Natural killer cell (primary cell): Measurements from ENCODE around the gene TMEM232. TPM values are rescaled to one million over a fixed set of nuclear protein-coding genes. Genes with fewer than 3 reads are reported as not detected.

Experiments used
- ATAC-seq, 3 donors: fragments of 150-1000 bp in 2 of 3; fragments of 200-7000 bp in 1 of 3; cut with Tn5 transposase; 1 replicate in 1 of 3; 2 replicates in 2 of 3; pipeline ENCODE4 v1.10.0; 2021; ENCODE audit warnings: mild to moderate bottlenecking in 2 of 3, moderate library complexity in 2 of 3
- DNase-seq, 2 donors: peaks; one replicate each; pipeline versions ENCODE4 v3.0.0 to v3.0.0-alpha.2; 2013 to 2021; ENCODE audit warnings: mixed read lengths in 1 of 2
- H3K27ac ChIP-seq: one replicate; pipeline ENCODE4 v1.5.1; 2013; ENCODE audit warnings: mild to moderate bottlenecking, low read length
- H3K27me3 ChIP-seq: one replicate; pipeline ENCODE4 v1.6.1; 2013; ENCODE audit warnings: low read length; ENCODE audit not compliant: control insufficient read depth, insufficient read depth
- H3K36me3 ChIP-seq: one replicate; pipeline ENCODE4 v1.6.1; 2013; ENCODE audit warnings: low read length; ENCODE audit not compliant: control insufficient read depth, insufficient read depth
- H3K4me1 ChIP-seq: one replicate; pipeline ENCODE4 v1.6.1; 2013; ENCODE audit warnings: low read length; ENCODE audit not compliant: control insufficient read depth, insufficient read depth
- H3K4me3 ChIP-seq: one replicate; pipeline ENCODE4 v1.5.1; 2013; ENCODE audit warnings: low read length
- H3K9me3 ChIP-seq: one replicate; pipeline ENCODE4 v1.6.1; 2013; ENCODE audit warnings: low read length; ENCODE audit not compliant: control insufficient read depth, insufficient read depth
- H3K27ac Mint-ChIP-seq, 2 donors: one replicate each; pipeline ENCODE4 v1.8.0; 2022; ENCODE audit warnings: mild to moderate bottlenecking in 2 of 2, mixed read lengths in 2 of 2, moderate library complexity in 1 of 2
- H3K27me3 Mint-ChIP-seq, 2 donors: one replicate each; pipeline ENCODE4 v1.8.0; 2022; ENCODE audit warnings: low read depth in 2 of 2, mixed read lengths in 2 of 2
- H3K36me3 Mint-ChIP-seq: one replicate; pipeline ENCODE4 v1.8.0; 2022; ENCODE audit warnings: mixed read lengths
- H3K4me1 Mint-ChIP-seq, 2 donors: one replicate each; pipeline ENCODE4 v1.8.0; 2022; ENCODE audit warnings: mixed read lengths in 2 of 2
- H3K4me3 Mint-ChIP-seq: one replicate; pipeline ENCODE4 v1.8.0; 2022; ENCODE audit warnings: mild to moderate bottlenecking, moderate library complexity, mixed read lengths
- H3K9me3 Mint-ChIP-seq, 2 donors: one replicate each; pipeline ENCODE4 v1.8.0; 2022; ENCODE audit warnings: mixed read lengths in 2 of 2
- CTCF ChIP-seq: fragments of 200-600 bp; IDR thresholded peaks from one replicate; pipeline ENCODE4 v1.8.0; 2022; ENCODE audit warnings: antibody characterized with exemption
- WGBS: methylation state at CpG from one replicate; pipeline ENCODE4 v1.1.7; 2013; ENCODE audit warnings: missing lambda C conversion rate; ENCODE audit not compliant: insufficient coverage; 5-methylcytosine and 5-hydroxymethylcytosine counted together
- intact Hi-C: fragments of 100-400 bp; cut with micrococcal nuclease; formaldehyde crosslinking; loops from one replicate; pipeline ENCODE4 v1.14.2; 2022
- total RNA-seq, 4 donors: library from RNA; stranded (reverse); fragments of 120-200 nt in 1 of 4; gene quantifications; one replicate each; pipeline versions ENCODE4 v1.2.3 to v1.2.4, GENCODE V29; 2013 to 2022

TMEM232 gene
- total RNA-seq, 3 donors from 2014 or later (not counting 1 experiment from before 2014, with no cell fraction given) = 0.45 to 3.0 (median 0.66) TPM

- Mint-ChIP-seq H3K36me3 (peaks cover 6% of the 10 kb centered on the region), H3K27ac (peak overlapping the region in 1 of 2 donors; percentile 58), H3K27me3 (no peaks in the 10 kb centered on the region), H3K9me3 (no peaks in the 10 kb centered on the region), H3K4me3 (no peak overlapping the region), H3K4me1 (peaks cover 14 to 18% of the 10 kb centered on the region in 2 donors)
- H3K4me1 ChIP-seq = no peaks in the 10 kb centered on the region
- no peak for ATAC-seq
- H3K9me3 ChIP-seq = no peaks in the 10 kb centered on the region
- H3K27ac ChIP-seq = no peak overlapping the region
- peak; percentile 28 for TF ChIP-seq CTCF
- peaks cover 62% of the 10 kb centered on the region for H3K36me3 ChIP-seq
- no peaks in the 10 kb centered on the region for H3K27me3 ChIP-seq
- DNase-seq = no peak
- H3K4me3 ChIP-seq = no peak overlapping the region
- intact Hi-C loops = no loop called here
Observed at GRCh38 chr5:110754181-110754580, 27.7 kb upstream of the TMEM232 start.

- H3K27me3 ChIP-seq = no peaks in the 10 kb centered on the region
- no peak overlapping the region for H3K4me3 Mint-ChIP-seq
- intact Hi-C loops = no loop called here
Observed at GRCh38 chr5:110753600-110753999, 27.1 kb upstream of the TMEM232 start.

GRCh38 chr5:110752953-110753352 is 26.5 kb upstream of the TMEM232 start:
- ATAC-seq (no peak), DNase-seq (peak in 1 of 2 donors; percentile 33)
- H3K4me1 ChIP-seq = no peaks in the 10 kb centered on the region
- Mint-ChIP-seq H3K9me3 (no peaks in the 10 kb centered on the region), H3K27me3 (no peaks in the 10 kb centered on the region), H3K27ac (peak overlapping the region; percentile 33 to 57), H3K4me3 (no peak overlapping the region), H3K4me1 (peaks cover 14 to 18% of the 10 kb centered on the region in 2 donors), H3K36me3 (peaks cover 14% of the 10 kb centered on the region)
- peaks cover 56% of the 10 kb centered on the region for H3K36me3 ChIP-seq
- no peaks in the 10 kb centered on the region for H3K9me3 ChIP-seq
- H3K27me3 ChIP-seq = no peaks in the 10 kb centered on the region
- intact Hi-C loops = no loop called here
- 68% methylated on average over 1 of the region's 1 CpG for WGBS
- H3K27ac ChIP-seq = no peak overlapping the region
- H3K4me3 ChIP-seq = no peak overlapping the region
- no peak for TF ChIP-seq CTCF

More at GRCh38 chr5:110753600-110753999, 27.1 kb upstream of the TMEM232 start:
- no peak for TF ChIP-seq CTCF
- H3K4me1 ChIP-seq = no peaks in the 10 kb centered on the region
- Mint-ChIP-seq H3K4me1 (peaks cover 14 to 18% of the 10 kb centered on the region in 2 donors), H3K36me3 (peaks cover 12% of the 10 kb centered on the region), H3K27me3 (no peaks in the 10 kb centered on the region), H3K9me3 (no peaks in the 10 kb centered on the region), H3K27ac (no peak overlapping the region)
- DNase-seq (peak in 1 of 2 donors; percentile 34), ATAC-seq (no peak)
- H3K36me3 ChIP-seq = peaks cover 58% of the 10 kb centered on the region
- H3K27ac ChIP-seq = no peak overlapping the region
- H3K9me3 ChIP-seq = no peaks in the 10 kb centered on the region
- WGBS = 78% methylated on average over 1 of the region's 2 CpGs
- no peak overlapping the region for H3K4me3 ChIP-seq
